ENCODE data around the gene IGSF21.

- TF ChIP-seq BHLHE40 (IDR thresholded peaks at IDR 0.05; ENCODE audit: low read depth, low read length) = no peak
- TF ChIP-seq POLR2A (IDR thresholded peaks at IDR 0.05; ENCODE audit: low read depth, low read length) = no peak
- TF ChIP-seq CTCF (conservative IDR thresholded peaks at IDR 0.05; ENCODE audit: low read depth, low read length) = no peak
- TF ChIP-seq CHD1 (IDR thresholded peaks at IDR 0.05; ENCODE audit: low read depth, low read length) = no peak
- no peak for TF ChIP-seq MXI1 (IDR thresholded peaks at IDR 0.05; ENCODE audit: borderline replicate concordance, low read depth, low read length)
- TF ChIP-seq FOS (IDR thresholded peaks at IDR 0.05; ENCODE audit: low read depth, low read length) = no peak
- TF ChIP-seq RCOR1 (IDR thresholded peaks at IDR 0.05; ENCODE audit: insufficient replicate concordance, low read length) = no peak
- TF ChIP-seq RFX5 (IDR thresholded peaks at IDR 0.05; ENCODE audit: low read depth, low read length) = no peak
- TF ChIP-seq SMC3 (IDR thresholded peaks at IDR 0.05; ENCODE audit: low read depth, low read length) = no peak
- TF ChIP-seq CEBPB (IDR thresholded peaks at IDR 0.05; ENCODE audit: low read depth, low read length) = no peak
- TF ChIP-seq ELK1 (IDR thresholded peaks at IDR 0.05; ENCODE audit: borderline replicate concordance, low read depth, low read length) = no peak
- TF ChIP-seq NFE2L2 (IDR thresholded peaks at IDR 0.05; ENCODE audit: low read depth, low read length) = no peak
Measured at GRCh38 chr1:18064534-18064933, 43.1 kb upstream of the IGSF21 start.

Data from IMR-90 (cell line).